Measurements from ENCODE around the gene RPL23.

Gene RPL23

DNA sequence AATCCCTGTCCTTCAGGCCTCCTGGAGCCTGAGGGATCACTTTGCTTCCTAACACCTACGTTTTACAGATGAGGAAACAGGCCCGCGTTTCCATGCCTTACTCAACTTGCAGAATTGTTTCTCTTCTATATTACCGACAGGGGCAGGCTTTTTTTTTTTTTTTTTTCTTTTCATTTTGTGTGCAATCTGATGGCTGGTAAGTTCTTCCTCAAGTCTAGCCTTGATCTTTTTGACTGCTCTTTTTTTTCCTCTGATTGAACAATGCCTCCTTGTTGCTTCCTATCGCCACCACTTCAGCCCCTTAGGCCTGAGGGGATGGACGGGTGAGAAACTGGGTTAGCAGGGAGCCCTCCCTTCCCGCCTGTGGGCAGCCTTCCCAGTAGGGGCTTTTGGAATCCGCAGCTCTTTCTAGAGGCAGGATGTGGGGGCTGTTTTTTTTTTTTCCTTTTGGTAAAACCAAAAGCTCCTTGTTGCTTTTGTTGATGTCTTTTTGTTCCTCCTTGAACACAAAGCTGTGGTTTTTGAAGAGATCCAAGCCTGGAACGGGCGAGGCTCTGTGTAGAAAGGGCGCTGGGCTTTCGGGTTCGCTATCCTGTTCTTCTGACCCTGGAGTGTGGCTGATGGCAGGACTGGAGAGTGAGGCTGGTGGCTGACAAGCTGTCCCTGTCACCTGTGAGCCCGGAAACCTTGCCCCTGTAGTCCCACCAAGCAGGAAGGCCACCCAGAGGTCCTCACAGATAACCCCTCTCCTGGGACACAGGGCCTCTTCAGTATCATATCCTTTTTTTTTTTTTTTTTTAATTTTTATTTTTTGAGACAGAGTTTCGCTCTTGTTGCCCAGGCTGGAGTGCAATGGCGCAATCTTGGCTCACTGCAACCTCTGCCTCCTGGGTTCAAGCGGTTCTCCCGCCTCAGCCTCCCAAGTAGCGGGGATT lies 30.3 kb upstream of the RPL23 start:
- peak in 1 of 5 donors; percentile 28 for DNase-seq

- DNase-seq, result no peak
Measured at GRCh38 chr17:38882870-38883269, 29.3 kb upstream of the RPL23 start.

DNA sequence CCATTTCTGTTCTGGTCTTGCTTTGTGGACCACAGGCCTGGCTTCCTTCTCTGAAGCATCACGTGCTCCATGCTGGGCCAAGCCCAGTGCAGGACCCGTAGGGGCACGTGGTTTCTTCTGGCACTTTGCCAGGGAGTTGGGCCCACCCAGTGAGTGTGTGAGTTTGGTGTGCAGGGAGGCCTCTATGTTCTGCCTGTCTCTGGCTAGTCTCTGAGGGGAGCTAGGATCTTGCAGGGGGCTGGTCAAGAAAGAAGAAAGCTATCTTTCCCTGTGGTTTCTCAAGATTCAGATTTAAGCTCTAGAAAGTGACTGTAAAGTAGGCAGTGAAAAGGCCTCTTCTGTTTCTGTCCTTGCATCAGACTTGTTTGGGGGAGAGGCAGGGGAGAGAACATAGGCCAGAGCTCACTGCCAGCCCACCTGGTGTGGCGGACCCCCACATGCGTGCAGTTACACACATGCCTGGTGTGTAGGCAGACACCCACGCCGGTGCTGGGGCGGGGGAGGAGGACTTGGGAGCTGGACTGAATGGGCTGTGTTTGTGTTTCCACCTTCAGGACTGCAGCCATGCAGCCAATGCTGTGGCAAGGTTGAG lies 28.2 kb upstream of the RPL23 start:
- DNase-seq, result no peak

DNA sequence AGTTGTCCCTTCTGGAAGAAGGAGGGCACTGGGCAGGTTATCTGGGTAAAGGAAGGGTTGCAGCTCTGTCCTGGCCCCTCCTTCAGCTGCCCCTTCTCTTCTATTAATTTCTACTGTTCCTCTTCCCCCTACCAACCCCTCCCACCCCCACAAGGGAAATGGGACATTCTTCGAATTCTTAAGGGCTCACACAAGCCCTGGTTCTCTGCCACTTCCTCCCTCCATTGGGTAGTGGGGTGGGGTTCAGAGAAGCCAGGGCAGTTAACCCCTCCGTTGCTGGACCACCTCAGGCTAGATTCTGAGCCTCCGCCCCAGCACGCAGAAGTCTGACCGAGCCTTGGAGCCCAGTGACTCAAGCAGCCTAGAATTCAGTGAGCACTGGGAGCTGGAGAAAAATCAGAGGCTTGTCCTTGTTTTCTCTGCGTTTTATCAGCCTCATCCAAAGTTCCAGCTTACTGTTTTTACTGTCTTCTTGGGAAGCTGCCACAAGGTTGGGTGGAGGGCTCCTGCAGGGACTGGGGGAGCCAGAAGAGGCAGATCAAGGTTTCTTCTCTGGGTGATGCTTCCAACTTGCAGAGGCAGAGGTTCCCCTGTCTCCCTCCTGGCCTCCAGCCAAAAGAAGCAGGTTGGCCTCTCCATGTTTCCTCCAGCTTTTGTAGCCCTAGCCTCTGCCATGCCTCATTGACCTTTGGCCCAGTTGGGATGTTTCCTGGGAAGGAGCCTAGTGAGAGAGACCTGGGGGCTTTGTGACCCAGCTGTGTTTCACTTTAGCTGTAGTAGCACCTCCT lies 26.6 kb upstream of the RPL23 start:
- no peak for DNase-seq

- peak in 2 of 5 donors; percentile 33 to 42 for DNase-seq
Measured at GRCh38 chr17:38877130-38877851, 23.8 kb upstream of the RPL23 start.

- DNase-seq, result no peak
Measured at GRCh38 chr17:38875477-38876075, 22.1 kb upstream of the RPL23 start.

- DNase-seq, result no peak
Measured at GRCh38 chr17:38874505-38875400, 21.2 kb upstream of the RPL23 start.

GRCh38 chr17:38873640-38874380 lies 20.3 kb upstream of the RPL23 start:
- no peak for DNase-seq

- no peak for DNase-seq
Measured at GRCh38 chr17:38872671-38873385, 19.3 kb upstream of the RPL23 start.

GRCh38 chr17:38872027-38872511 lies 18.5 kb upstream of the RPL23 start:
- DNase-seq, result peak in 1 of 5 donors; percentile 50

DNA sequence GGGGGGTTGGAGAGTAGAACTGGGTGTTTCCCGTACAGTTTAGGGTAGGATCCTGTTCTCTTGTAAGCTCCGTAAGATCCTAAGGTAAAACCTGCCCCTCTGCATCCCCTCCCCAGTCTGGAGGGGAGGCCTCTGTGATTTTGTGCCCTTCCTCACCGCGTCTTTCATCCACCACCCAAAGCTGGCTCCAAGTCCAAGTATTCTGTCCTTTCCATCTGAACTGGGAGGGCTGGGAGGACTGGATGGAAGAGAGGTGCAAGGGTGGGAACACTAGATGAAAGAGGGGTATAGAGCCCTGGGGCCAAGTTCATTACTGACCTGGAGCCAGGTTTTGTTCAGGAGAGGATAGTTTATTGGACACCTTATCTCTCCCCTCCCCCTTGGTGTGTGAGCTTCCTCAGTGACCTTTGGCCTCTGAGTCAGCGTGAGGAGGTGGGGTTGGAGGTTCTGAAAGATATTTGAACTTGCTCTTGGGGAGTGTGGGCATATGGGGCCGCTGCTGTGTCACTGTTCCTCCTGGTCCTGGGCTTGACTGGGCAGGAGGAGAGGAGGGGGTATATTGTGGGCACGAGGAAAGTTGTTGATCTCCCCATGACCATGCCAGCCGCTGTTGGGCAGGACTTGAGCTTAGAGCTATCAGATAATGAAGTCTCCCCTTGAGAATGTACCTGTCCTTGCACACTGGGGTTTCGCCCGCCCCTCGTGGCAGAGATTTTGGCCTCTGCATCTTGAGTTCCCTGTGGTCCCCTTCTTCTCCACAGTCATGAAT lies 17.9 kb upstream of the RPL23 start:
- peak in 4 of 5 donors; percentile 45 to 73 (median 57) for DNase-seq

DNA sequence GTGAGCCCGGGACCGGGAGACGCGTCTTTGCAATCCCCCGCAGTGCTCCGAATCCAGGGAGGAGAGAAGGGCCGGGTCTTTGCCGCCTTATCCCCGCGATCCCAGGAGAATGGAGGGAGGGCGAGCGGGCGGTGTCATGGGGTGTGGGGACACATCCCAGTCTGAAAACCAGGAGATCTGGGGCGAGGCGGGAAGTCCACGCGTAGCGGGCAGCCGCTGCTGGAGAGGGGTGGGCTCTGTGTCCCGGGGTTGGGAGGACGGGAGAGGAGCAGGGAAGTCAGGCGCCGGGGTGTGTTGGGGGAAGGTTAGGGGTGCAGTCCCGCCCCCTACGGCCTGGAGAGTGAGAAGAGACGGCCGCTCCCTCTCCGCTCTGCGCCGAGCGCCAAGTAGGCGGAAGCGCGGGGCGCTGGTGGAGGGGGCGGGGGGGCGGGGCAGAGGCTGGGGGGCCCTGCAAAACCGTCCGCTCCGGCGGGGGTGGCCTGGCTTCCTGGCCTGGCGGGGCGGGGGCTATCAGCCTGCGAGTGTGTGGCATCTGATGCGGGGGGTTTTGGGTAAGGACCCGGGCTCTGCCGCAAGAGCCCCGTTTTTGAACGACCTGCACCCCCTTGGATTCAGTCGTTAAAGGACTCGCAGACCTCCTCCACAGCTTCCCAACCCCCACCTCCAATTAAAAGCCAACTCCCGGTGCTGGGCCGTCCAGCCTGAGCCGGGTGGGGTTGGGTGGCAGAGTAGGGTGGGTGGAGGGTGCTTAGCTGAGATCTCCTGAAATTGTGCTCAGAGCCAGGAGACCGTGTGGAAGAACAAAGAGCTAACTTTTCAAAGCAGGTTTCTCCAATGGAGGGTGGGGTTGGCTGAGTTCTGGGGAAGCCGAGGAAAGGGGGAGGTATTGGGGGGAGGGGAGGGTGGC lies 17.0 kb upstream of the RPL23 start:
- DNase-seq, result peak; percentile 45 to 79 (median 63)

- peak; percentile 69 to 90 (median 77) for DNase-seq
Measured at GRCh38 chr17:38869526-38870258, 16.2 kb upstream of the RPL23 start, which contains the start of gene LASP1. TSS of gene LASP1 (plus strand) at chr17:38870058. CDS start at chr17:38870190, 132 bp downstream.

DNA sequence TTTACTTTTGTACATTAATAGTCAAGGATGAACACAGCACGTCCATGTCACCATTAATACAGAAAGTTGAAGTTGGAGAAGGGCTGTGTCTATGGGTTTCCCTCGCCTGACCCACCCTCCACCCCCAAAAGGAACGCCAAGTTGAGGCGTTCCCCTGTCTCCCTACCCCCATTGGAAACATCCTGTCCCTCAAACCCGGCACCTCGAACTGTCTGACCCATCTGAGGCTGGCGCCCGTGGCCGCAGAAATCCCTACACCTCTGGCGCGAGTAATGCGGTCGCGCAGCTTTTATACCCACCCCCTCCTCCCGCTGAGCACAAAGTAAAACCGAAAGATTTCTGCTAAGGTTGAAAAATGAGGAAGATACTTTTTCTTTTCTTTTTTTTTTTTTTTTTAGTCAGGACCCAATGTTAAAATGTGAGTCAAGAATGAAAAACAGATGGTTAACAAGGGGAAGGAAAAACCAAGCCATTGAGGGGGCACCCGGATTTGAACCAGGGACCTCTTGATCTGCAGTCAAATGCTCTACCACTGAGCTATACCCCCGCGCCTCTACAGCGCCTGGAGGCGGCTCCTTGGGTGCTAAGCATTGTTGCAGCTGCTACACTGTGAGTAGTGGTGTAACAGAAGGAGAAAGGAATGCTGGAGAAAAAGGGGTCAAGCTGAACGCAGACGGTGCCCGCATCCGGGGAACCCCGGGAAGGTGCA lies 15.4 kb upstream of the RPL23 start:
- DNase-seq, result peak; percentile 58 to 87 (median 73)

GRCh38 chr17:38867968-38868816 lies 14.7 kb upstream of the RPL23 start:
- no peak for DNase-seq
